COR-L47 (cell line): ENCODE measurements around the gene DRC3.
"Not testable (repeated sequence)": the region's sequence is repeated elsewhere in the genome, so short reads cannot be mapped to it uniquely, and the experiment has no call there.

ENCODE experiments used
- DNase-seq: peaks from one replicate; lab custom pipeline; 2025; lab: John Stamatoyannopoulos, UW

DRC3 gene, protein sequence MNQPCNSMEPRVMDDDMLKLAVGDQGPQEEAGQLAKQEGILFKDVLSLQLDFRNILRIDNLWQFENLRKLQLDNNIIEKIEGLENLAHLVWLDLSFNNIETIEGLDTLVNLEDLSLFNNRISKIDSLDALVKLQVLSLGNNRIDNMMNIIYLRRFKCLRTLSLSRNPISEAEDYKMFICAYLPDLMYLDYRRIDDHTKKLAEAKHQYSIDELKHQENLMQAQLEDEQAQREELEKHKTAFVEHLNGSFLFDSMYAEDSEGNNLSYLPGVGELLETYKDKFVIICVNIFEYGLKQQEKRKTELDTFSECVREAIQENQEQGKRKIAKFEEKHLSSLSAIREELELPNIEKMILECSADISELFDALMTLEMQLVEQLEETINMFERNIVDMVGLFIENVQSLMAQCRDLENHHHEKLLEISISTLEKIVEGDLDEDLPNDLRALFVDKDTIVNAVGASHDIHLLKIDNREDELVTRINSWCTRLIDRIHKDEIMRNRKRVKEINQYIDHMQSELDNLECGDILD

GRCh38 chr17:17972126-17972951, at the start of gene DRC3, which contains the start of gene TOM1L2:
TSS of gene DRC3 (plus strand) at chr17:17972862. CDS start at chr17:17977599, 4,737 bp downstream.
TSS of gene TOM1L2 (minus strand) at chr17:17972400. CDS start at chr17:17972313, 87 bp downstream.
- DNase-seq: peak; percentile 96

GRCh38 chr17:17924131-17924856, 48.4 kb upstream of the DRC3 start:
- no peak for DNase-seq

GRCh38 chr17:17924857-17925250, 47.8 kb upstream of the DRC3 start:
- DNase-seq: no peak

DNA sequence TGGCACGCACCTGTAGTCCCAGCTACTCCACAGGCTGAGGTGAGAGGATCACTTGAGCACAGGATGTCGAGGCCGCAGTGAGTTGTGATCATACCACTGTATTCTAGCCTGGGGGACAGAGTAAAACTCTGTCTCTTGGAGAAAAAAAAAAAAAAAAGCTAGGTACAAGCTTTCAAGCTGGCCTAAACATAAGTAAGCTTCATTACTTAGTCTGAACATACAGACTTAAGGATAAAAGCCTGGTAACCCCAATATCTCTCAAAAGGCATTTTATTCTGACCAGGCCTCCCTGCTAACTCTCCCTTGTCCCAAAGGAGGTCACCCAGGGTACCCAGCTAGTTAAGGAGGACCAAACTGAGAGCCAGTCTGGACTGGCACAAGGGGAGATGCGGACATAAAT, 46.6 kb upstream of the DRC3 start:
- no peak for DNase-seq

- DNase-seq: no peak
Observed at GRCh38 chr17:17926840-17927449, 45.7 kb upstream of the DRC3 start.

GRCh38 chr17:17928398-17929287, 44.0 kb upstream of the DRC3 start:
- no peak for DNase-seq

DNA sequence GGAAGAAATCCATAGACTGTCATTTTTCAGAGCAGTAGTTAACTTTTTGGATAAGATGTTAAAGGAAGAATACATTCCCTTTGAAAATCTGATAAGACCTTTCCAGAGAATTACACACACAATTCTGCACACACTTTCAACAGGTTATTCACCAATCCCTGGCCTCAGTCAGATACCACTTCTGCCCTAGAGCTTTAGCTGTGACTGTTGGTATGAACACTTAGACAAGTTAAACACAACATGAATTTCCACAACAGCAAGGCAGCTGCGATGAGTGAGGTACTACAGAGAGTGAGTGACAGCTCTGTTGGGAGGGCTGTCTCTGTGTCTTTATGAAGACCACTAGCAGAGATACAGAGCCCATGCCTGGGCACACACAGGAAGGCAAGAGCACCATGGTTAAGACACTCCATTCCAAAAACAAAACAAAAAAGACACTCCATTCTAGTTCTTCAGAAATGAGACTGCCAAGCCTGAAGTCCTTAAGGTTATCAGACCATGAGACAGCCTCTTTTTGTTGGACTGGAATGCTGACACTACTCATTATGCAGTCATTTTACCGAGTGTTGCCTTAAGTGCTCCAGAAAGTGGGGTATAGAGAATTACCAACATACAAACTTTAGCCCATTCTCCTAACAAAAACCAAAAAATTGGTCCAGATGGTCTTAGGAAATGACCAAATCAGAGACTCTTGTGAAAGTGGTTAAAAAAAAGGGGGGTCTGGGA, 42.8 kb upstream of the DRC3 start:
- DNase-seq: no peak

DNA sequence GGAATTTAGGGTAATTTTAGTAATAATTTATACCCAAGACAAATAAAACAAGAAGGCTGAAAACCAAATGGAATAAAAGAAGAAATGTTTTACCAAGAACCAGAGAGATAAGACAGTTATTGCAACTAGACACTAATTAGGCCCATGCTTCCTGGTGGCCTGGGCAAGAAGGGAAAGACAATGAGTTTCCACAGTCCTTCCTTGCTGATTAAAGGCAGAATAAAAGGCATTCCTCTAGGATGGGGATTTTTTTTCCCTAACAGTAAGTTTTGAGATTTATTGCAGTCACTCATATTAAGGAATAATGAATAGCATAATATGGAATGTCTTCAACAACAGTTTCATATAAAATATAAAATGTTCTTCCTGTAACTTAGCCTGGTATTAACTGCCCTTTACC, 42.0 kb upstream of the DRC3 start:
- DNase-seq: no peak

DNA sequence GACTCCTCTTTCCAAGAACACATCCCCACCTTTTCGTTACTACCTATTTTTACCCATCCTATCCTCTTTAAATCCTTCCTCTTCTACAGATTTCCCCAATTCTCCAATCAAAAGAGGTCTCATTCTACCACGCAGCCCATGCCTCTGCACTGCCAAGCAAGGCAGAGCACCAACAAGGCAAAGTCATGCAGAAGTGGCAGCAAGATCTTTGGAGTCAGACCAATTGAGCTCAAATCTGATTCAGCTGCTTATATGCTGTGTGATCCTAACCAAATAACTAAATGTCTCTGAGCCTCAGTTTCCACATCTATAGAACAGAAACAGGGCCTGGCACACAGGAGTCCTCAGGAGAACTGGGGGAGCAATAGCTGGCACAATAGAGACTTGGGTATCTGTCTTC, 41.5 kb upstream of the DRC3 start:
- no peak for DNase-seq

- DNase-seq: no peak
Observed at GRCh38 chr17:17933775-17934174, 38.9 kb upstream of the DRC3 start.

DNA sequence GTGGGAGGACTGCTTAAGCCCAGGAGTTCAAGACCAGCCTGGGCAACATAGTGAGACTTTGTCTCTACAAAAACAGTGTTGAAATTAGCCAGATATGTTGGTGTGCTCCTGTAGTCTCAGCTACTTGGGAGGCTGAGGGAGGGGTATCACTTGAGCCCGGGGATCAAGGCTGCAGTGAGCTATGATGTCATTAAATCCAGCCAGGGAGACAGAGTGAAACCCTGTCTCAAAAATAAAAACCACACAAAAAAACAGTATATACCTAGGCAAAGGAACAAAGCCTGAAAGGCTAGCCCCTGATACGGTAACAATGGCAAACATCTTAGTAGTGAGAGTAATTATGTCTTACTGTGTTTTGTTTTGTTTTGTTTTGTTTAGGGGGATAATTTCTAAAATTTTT, 38.4 kb upstream of the DRC3 start:
- DNase-seq: no peak

- DNase-seq: no peak
Observed at GRCh38 chr17:17934806-17935205, 37.9 kb upstream of the DRC3 start.

DNA sequence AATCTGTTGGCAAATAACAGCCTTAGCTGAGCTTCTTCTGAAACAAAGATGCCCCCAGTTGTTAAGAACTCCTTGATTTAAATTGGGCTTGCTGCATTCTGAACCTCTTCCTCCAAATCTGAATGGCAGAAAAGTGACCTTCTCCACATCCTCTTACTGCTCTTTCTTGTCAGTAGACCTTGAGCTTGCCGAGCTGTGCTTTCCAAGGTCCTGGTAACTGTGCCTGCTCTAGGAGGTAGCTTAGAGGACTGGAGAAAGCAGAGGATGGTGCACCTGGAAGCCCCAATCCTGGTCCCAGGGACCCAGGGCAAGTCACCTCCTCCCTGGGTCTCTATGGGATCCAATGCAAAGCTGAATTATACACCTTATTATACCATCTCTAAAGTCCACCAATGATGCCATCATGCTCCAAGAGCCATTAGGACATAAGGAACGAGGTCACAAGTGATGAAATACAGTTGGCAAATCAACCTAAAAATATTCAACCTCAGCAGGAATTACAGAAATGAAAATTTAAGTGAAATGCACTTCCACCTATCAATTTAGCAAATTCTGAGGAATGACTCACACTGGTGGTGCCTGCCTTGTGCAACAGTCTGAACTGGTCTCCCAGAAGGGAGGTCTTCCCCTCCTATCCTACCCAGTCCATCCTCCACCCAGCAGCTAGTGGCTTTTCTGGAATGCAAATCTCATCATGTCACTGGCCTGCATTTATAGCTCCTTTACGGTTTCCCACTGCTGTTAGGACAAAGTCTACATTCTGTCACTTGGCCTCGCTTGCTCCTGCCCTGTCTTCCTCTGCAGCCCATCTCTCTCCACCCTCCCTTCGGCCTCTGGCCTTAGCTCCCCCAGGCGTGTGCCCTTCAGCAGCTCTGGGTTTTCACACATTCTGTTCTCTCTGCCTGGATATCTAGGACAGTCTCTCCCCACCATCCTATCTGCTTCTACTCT, 37.1 kb upstream of the DRC3 start:
- no peak for DNase-seq

- DNase-seq: no peak
Observed at GRCh38 chr17:17937201-17937853, 35.3 kb upstream of the DRC3 start.

DNA sequence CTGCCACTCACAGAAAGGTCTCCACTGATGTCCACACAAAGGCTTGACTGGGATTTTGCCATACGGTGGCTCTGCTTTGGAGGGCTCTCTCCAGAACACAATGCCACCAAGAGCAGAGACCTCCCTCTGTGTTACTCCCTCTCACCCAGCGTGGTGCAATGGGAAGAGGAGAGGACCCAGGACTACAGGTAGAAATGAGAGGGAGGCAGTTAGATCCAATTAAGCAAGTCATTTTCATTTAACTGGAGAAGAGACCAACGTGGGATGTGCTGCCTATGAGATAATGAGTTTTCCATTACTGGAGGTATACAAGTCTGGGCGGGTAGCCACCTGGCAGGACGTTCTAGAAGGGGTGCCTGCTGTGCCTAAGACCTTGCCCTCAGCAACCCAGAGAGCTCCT, 34.7 kb upstream of the DRC3 start:
- DNase-seq: no peak

DNA sequence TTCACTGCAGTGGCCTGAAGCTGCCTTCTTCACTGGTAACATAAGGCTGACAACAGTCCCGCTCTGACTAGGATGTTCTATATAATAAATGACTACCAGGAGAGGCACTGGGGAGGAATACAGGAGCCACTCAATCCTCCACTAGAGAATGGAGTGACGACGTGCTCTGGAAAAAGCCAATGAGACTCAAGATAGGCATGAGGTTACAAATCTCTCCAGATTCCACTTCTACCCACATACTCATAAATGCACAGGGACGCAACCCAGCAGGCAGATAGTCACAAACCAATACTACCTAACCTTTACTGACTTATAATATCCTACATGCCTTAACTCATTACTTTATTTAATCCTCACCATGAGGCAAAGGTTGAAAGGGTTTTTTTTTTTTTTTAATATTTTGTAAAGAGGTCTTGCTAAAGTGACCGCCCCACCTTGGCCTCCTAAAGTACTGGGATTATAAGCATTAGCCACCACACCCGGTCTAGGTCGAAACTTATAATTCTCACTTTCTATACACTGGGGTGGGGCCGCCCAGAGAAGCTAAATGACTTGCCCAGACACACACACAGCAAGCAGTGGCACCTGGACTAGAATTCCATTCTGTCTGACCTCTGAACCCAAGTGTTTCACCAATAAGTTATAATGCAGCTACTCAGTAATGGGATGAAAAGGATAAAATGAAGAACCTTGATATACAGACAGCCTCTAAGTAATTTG, 34.1 kb upstream of the DRC3 start:
- no peak for DNase-seq

DNA sequence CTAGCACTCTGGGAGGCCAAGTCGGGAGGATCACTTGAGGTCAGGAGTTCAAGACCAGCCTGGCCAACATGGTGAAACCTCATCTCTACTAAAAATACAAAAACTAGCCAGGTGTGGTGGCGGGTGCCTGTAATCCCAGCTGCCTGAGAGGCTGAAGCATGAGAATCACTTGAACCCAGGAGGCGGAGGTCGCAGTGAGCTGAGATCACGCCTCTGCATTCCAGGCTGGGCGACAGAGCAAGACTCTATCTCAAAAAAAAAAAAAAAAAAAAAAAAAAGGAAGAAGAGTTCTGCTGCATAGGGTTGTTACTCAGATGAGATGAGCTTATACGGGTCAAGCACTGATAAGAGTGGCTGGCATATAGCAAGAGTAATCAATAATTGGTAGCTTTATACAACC, 32.7 kb upstream of the DRC3 start:
- DNase-seq: not testable (repeated sequence)

DNA sequence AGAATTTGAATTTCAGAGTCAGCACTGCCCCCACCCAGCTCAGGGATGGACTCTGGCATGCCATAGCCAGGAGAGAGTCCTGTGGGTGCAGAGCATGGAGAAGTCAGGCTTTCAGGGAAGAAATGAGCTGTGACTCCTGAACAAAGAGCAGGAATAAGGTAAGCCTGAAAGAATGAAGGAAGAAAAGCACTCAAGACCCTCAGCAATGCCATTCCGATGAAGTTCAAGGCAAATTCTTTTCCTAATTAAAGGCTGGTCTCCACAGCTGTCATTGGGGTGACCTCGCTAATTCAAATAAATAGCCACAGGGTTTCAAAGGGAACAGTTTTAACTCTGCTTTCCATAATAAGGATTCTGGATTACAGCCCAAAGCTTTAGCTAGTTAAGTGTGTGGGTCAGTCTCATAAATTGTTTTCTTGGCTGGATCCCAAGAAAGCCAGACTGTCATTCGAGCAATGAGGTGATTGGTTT, 32.2 kb upstream of the DRC3 start:
- no peak for DNase-seq
